GM12878 (cell line): ENCODE measurements around the gene CD300A. TPM values are rescaled to one million over a fixed set of nuclear protein-coding genes. Genes with fewer than 3 reads are reported as not detected.

Source experiments
- ATF2 ChIP-seq: IDR thresholded peaks from 2 replicates; pipeline ENCODE4 v1.6.1; 2012; ENCODE audit warnings: low read length, inconsistent platforms
- ATF3 ChIP-seq: IDR thresholded peaks from 2 replicates; pipeline ENCODE4 v1.6.1; 2011; ENCODE audit warnings: low read depth, mild to moderate bottlenecking, low read length, moderate library complexity, borderline replicate concordance; ENCODE audit errors: extremely low read depth
- ATF7 ChIP-seq: fragments of 450-650 bp; IDR thresholded peaks from 2 replicates; pipeline ENCODE4 v1.6.1; 2016; ENCODE audit warnings: low read depth, mild to moderate bottlenecking
- CUX1 ChIP-seq: IDR thresholded peaks from 2 replicates; pipeline ENCODE4 v1.6.1; 2012; ENCODE audit warnings: improper control_type of control experiment, low read depth, low read length; ENCODE audit not compliant: insufficient replicate concordance
- E2F4 ChIP-seq: IDR thresholded peaks from 2 replicates; pipeline ENCODE4 v1.6.1; 2012; ENCODE audit warnings: low read depth, low read length, improper control_type of control experiment
- EZH2 ChIP-seq: IDR thresholded peaks from 2 replicates; pipeline ENCODE4 v1.6.1; 2012; ENCODE audit warnings: low read depth, mild to moderate bottlenecking, control low read depth, inconsistent platforms, low read length, borderline replicate concordance; ENCODE audit not compliant: control insufficient read depth
- FOS ChIP-seq: IDR thresholded peaks from 3 replicates; pipeline ENCODE4 v1.6.1; 2011; ENCODE audit warnings: borderline replicate concordance; ENCODE audit not compliant: insufficient read length; ENCODE audit errors: extremely low read depth
- GABPA ChIP-seq: IDR thresholded peaks from 2 replicates; pipeline ENCODE4 v1.6.1; 2014; ENCODE audit warnings: antibody characterized with exemption, low read depth, mild to moderate bottlenecking, inconsistent platforms
- MEF2B ChIP-seq: fragments of 450-650 bp; IDR thresholded peaks from 2 replicates; pipeline ENCODE4 v1.6.1; 2018; ENCODE audit warnings: mild to moderate bottlenecking, moderate library complexity; ENCODE audit not compliant: partially characterized antibody, poor library complexity, severe bottlenecking
- MLLT1 ChIP-seq: fragments of 450-650 bp; IDR thresholded peaks from 2 replicates; pipeline ENCODE4 v1.6.1; 2016; ENCODE audit warnings: mild to moderate bottlenecking
- MTA2 ChIP-seq: fragments of 450-650 bp; IDR thresholded peaks from 2 replicates; pipeline ENCODE4 v1.6.1; 2016; ENCODE audit warnings: low read depth, mild to moderate bottlenecking, moderate library complexity
- RB1 ChIP-seq: fragments of 450-650 bp; formaldehyde crosslinking; IDR thresholded peaks from 2 replicates; pipeline ENCODE4 v1.6.1; 2017; ENCODE audit warnings: mild to moderate bottlenecking, borderline replicate concordance
- RELB ChIP-seq: fragments of 450-650 bp; IDR thresholded peaks from 2 replicates; pipeline ENCODE4 v1.6.1; 2017; ENCODE audit warnings: low read depth, mild to moderate bottlenecking, moderate library complexity
- SMAD1 ChIP-seq: fragments of 450-650 bp; IDR thresholded peaks from 2 replicates; pipeline ENCODE4 v1.6.1; 2018; ENCODE audit warnings: mild to moderate bottlenecking, low read depth; ENCODE audit not compliant: partially characterized antibody
- SP1 ChIP-seq: IDR thresholded peaks from one replicate; pipeline ENCODE4 v1.6.1; 2011; ENCODE audit warnings: low read depth, low read length
- SREBF1 ChIP-seq: IDR thresholded peaks from 2 replicates; pipeline ENCODE4 v1.6.1; 2012; ENCODE audit warnings: mild to moderate bottlenecking, low read length
- STAT1 ChIP-seq: fragments of 450-650 bp; conservative IDR thresholded peaks from 2 replicates; pipeline ENCODE4 v1.6.1; 2014; ENCODE audit warnings: antibody characterized with exemption, mild to moderate bottlenecking
- WRNIP1 ChIP-seq: IDR thresholded peaks from 2 replicates; pipeline ENCODE4 v1.6.1; 2011; ENCODE audit warnings: low read depth, low read length, improper control_type of control experiment, borderline replicate concordance
- polyA plus RNA-seq, 11 experiments: library from polyadenylated mRNA; depleted of rRNA in 4 of 11; unstranded in 6 of 11; stranded (reverse) in 5 of 11; fragments of >200 nt; fragmentation: Nextera tagmentation in 4 of 11; fragmentation: Illumina TruSeq in 1 of 11; extraction: Ambion mirVana in 4 of 11; extraction: Trizol in 1 of 11; gene quantifications; 1 replicate in 1 of 11; 2 replicates in 10 of 11; pipeline versions ENCODE4 v1.2.1 to v1.2.3, GENCODE V29; 2011 to 2016; ENCODE audit warnings: inconsistent platforms in 2 of 11, missing spikeins in 2 of 11, low read depth in 1 of 11
- total RNA-seq, 4 experiments: library from RNA; depleted of rRNA in 3 of 4; stranded (reverse); fragments of >200 nt in 3 of 4; fragmentation: Illumina TruSeq in 1 of 4; extraction: Trizol in 1 of 4; gene quantifications; 2 replicates each; pipeline versions ENCODE4 v1.2.1 to v1.2.3, GENCODE V29; 2013 to 2021

The CD300A gene
- total and polyA plus RNA-seq, 10 of the 15 experiments (the other 5 are each of a cell fraction or from before 2014, with no cell fraction given) = 10.6 to 128 (median 36.1) TPM

GRCh38 chr17:74513987-74514631 lies 47.7 kb downstream of the CD300A start (continued):
- no peak for TF ChIP-seq E2F4
- no peak for TF ChIP-seq WRNIP1
- TF ChIP-seq ATF3 = peak; percentile 89
- no peak for TF ChIP-seq SREBF1
- TF ChIP-seq FOS = peak; percentile 43
- no peak for TF ChIP-seq SMAD1
- peak; percentile 98 for TF ChIP-seq ATF2
- peak; percentile 48 for TF ChIP-seq MEF2B
- peak; percentile 99 for TF ChIP-seq ATF7
- TF ChIP-seq EZH2 = no peak
- TF ChIP-seq SP1 = no peak
- no peak for TF ChIP-seq STAT1
- TF ChIP-seq CUX1 = no peak
- TF ChIP-seq MLLT1 = no peak
- peak; percentile 15; the same call in 1 of the 2 replicates for TF ChIP-seq MTA2
- no peak for TF ChIP-seq GABPA
- peak; percentile 62 for TF ChIP-seq RELB
- TF ChIP-seq RB1 = no peak
